ENCODE results near the gene SLC2A1.
"Not testable (repeated sequence)": the region's sequence is repeated elsewhere in the genome, so short reads cannot be mapped to it uniquely, and the experiment has no call there.

The SLC2A1 gene

GRCh38 chr1:42919651-42920050 lies 39.0 kb downstream of the SLC2A1 start:
- not testable (repeated sequence) for H3K9ac ChIP-seq (ENCODE audit: low read depth, low read length); H3K4me1 ChIP-seq (ENCODE audit: insufficient read depth, low read length); H3K4me3 ChIP-seq (ENCODE audit: low read length); H3K36me3 ChIP-seq (ENCODE audit: insufficient read depth, low read depth, low read length); H3K9me3 ChIP-seq (ENCODE audit: insufficient read depth, low read depth, low read length); H3K27ac ChIP-seq (ENCODE audit: low read length); H3K27me3 ChIP-seq (ENCODE audit: insufficient read depth, low read length)

DNA sequence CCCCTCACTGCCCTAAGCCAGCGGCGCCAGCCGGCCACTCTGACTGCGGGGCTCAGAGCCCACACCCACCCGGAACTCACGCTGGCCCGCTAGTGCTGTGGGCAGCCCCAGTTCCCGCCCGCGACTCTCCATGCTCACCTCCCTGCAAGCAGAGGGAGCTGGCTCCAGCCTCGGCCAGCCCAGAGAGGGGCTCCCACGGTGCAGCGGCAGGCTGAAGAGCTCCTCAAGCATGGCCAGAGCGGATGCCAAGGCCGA lies 41.5 kb downstream of the SLC2A1 start:
- H3K4me3 ChIP-seq (ENCODE audit: low read length): no peak overlapping the region
- H3K9me3 ChIP-seq (ENCODE audit: insufficient read depth, low read depth, low read length): peaks cover 3% of the 10 kb centered on the region; the same call in 1 of the 2 replicates
- H3K9ac ChIP-seq (ENCODE audit: low read depth, low read length): no peak overlapping the region
- H3K27ac ChIP-seq (ENCODE audit: low read length): no peak overlapping the region
- H3K36me3 ChIP-seq (ENCODE audit: insufficient read depth, low read depth, low read length): no peaks in the 10 kb centered on the region
- no peaks in the 10 kb centered on the region for H3K4me1 ChIP-seq (ENCODE audit: insufficient read depth, low read length)
- H3K27me3 ChIP-seq (ENCODE audit: insufficient read depth, low read length): no peaks in the 10 kb centered on the region

GRCh38 chr1:42915456-42915855 lies 43.2 kb downstream of the SLC2A1 start:
- Histone ChIP-seq H3K27me3 (ENCODE audit: insufficient read depth, low read length) (no peaks in the 10 kb centered on the region), H3K4me1 (ENCODE audit: insufficient read depth, low read length) (no peaks in the 10 kb centered on the region), H3K9ac (ENCODE audit: low read depth, low read length) (no peak overlapping the region), H3K36me3 (ENCODE audit: insufficient read depth, low read depth, low read length) (no peaks in the 10 kb centered on the region), H3K27ac (ENCODE audit: low read length) (no peak overlapping the region), H3K4me3 (ENCODE audit: low read length) (no peak overlapping the region), H3K9me3 (ENCODE audit: insufficient read depth, low read depth, low read length) (peaks cover 3% of the 10 kb centered on the region; the same call in 1 of the 2 replicates)

DNA sequence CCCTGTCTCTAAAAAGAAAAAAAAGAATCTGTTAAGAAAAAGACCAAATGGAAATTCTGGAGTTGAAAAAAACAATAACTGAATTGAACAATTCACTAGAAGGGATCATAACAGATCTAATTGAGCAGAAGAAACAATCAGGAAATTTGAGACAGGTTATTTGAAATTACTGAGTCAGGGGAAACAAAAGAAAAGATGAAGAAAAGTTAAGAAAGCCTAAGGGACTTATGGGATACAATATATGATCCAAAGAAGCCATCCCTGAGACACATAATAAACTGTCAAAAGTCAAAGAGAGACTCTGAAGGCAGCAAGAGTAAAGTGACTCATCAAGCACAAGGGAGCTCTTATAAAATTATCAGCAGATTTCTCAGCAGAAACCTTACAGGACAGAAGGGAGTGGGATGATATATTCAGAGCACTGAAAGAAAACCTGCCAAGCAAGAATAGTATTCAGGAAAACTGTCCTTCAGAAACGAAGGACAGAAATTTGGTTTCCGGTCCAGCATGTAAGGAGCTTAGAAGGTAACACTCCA lies 44.5 kb downstream of the SLC2A1 start:
- Histone ChIP-seq H3K27ac (ENCODE audit: low read length) (no peak overlapping the region), H3K9ac (ENCODE audit: low read depth, low read length) (no peak overlapping the region), H3K9me3 (ENCODE audit: insufficient read depth, low read depth, low read length) (peaks cover 3% of the 10 kb centered on the region; the same call in 1 of the 2 replicates), H3K36me3 (ENCODE audit: insufficient read depth, low read depth, low read length) (no peaks in the 10 kb centered on the region), H3K4me3 (ENCODE audit: low read length) (no peak overlapping the region), H3K27me3 (ENCODE audit: insufficient read depth, low read length) (no peaks in the 10 kb centered on the region), H3K4me1 (ENCODE audit: insufficient read depth, low read length) (no peaks in the 10 kb centered on the region)

GRCh38 chr1:42913426-42914091 lies 45.1 kb downstream of the SLC2A1 start:
- no peak overlapping the region for H3K27ac ChIP-seq (ENCODE audit: low read length)
- no peak overlapping the region for H3K4me3 ChIP-seq (ENCODE audit: low read length)

DNA sequence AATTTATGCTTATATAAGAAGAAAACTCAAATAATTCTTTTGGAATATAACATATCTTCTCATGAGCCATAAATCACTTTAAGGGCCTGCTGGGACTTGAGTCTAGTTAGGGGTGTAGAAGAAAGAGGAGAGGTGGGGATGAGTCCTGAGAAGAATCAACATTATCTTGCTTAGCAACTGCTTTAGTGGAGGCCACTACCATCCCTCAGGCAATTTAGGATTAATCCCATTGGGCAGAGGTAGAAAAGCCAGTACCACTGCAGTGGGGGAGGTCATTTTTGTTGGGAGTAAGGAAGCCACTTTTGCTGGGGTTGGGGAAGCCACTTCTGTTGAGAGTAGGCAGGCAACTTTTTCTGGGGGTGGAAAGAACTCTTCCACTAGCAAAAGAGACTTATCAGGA lies 47.7 kb downstream of the SLC2A1 start:
- Histone ChIP-seq H3K36me3 (ENCODE audit: insufficient read depth, low read depth, low read length) (no peaks in the 10 kb centered on the region), H3K4me1 (ENCODE audit: insufficient read depth, low read length) (no peaks in the 10 kb centered on the region), H3K4me3 (ENCODE audit: low read length) (no peak overlapping the region), H3K27me3 (ENCODE audit: insufficient read depth, low read length) (no peaks in the 10 kb centered on the region), H3K9ac (ENCODE audit: low read depth, low read length) (no peak overlapping the region), H3K27ac (ENCODE audit: low read length) (no peak overlapping the region), H3K9me3 (ENCODE audit: insufficient read depth, low read depth, low read length) (0 out of 2 replicates have a peak, but pooled peaks cover under 1% of the 10 kb centered on the region)

More at GRCh38 chr1:42913426-42914091, 45.1 kb downstream of the SLC2A1 start:
- H3K27me3 ChIP-seq (ENCODE audit: insufficient read depth, low read length): no peaks in the 10 kb centered on the region
- H3K4me1 ChIP-seq (ENCODE audit: insufficient read depth, low read length): no peaks in the 10 kb centered on the region
- H3K9me3 ChIP-seq (ENCODE audit: insufficient read depth, low read depth, low read length): peaks cover 3% of the 10 kb centered on the region; the same call in 1 of the 2 replicates
- H3K36me3 ChIP-seq (ENCODE audit: insufficient read depth, low read depth, low read length): no peaks in the 10 kb centered on the region
- no peak overlapping the region for H3K9ac ChIP-seq (ENCODE audit: low read depth, low read length)

- no peaks in the 10 kb centered on the region for H3K36me3 ChIP-seq (ENCODE audit: insufficient read depth, low read depth, low read length)
- H3K27ac ChIP-seq (ENCODE audit: low read length): no peak overlapping the region
- no peaks in the 10 kb centered on the region for H3K9me3 ChIP-seq (ENCODE audit: insufficient read depth, low read depth, low read length)
- H3K4me3 ChIP-seq (ENCODE audit: low read length): no peak overlapping the region
- no peak overlapping the region for H3K9ac ChIP-seq (ENCODE audit: low read depth, low read length)
- no peaks in the 10 kb centered on the region for H3K27me3 ChIP-seq (ENCODE audit: insufficient read depth, low read length)
- no peaks in the 10 kb centered on the region for H3K4me1 ChIP-seq (ENCODE audit: insufficient read depth, low read length)
Measured at GRCh38 chr1:42908046-42908445, 50.6 kb downstream of the SLC2A1 start.

DNA sequence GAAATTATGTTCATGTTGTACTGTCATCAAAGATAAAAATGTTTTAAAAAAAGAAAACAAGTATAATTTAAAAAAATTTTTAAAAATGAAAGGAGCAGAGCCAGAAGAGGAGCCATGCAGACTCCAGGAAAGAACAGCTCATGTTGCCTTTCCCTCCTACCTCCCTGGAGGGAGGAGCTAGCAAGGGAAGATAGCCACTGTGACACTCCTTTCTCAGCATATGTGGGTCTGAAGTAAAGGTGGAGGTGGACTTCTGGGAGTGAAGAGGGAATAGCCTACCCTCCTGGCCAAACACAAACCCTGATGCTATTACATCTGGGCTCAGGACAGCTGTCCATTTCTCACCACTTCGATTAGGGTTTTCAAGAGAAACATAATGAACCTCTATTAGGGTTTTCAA lies 54.2 kb downstream of the SLC2A1 start:
- Histone ChIP-seq H3K27me3 (ENCODE audit: insufficient read depth, low read length) (no peaks in the 10 kb centered on the region), H3K4me3 (ENCODE audit: low read length) (no peak overlapping the region), H3K9ac (ENCODE audit: low read depth, low read length) (no peak overlapping the region), H3K27ac (ENCODE audit: low read length) (no peak overlapping the region), H3K4me1 (ENCODE audit: insufficient read depth, low read length) (no peaks in the 10 kb centered on the region), H3K36me3 (ENCODE audit: insufficient read depth, low read depth, low read length) (no peaks in the 10 kb centered on the region), H3K9me3 (ENCODE audit: insufficient read depth, low read depth, low read length) (peaks cover 2% of the 10 kb centered on the region; the same call in 1 of the 2 replicates)

GRCh38 chr1:42899960-42900359 lies 58.7 kb downstream of the SLC2A1 start:
- H3K9ac ChIP-seq (ENCODE audit: low read depth, low read length); H3K36me3 ChIP-seq (ENCODE audit: insufficient read depth, low read depth, low read length); H3K27me3 ChIP-seq (ENCODE audit: insufficient read depth, low read length); H3K4me3 ChIP-seq (ENCODE audit: low read length); H3K9me3 ChIP-seq (ENCODE audit: insufficient read depth, low read depth, low read length); H3K27ac ChIP-seq (ENCODE audit: low read length); H3K4me1 ChIP-seq (ENCODE audit: insufficient read depth, low read length): not testable (repeated sequence)

DNA sequence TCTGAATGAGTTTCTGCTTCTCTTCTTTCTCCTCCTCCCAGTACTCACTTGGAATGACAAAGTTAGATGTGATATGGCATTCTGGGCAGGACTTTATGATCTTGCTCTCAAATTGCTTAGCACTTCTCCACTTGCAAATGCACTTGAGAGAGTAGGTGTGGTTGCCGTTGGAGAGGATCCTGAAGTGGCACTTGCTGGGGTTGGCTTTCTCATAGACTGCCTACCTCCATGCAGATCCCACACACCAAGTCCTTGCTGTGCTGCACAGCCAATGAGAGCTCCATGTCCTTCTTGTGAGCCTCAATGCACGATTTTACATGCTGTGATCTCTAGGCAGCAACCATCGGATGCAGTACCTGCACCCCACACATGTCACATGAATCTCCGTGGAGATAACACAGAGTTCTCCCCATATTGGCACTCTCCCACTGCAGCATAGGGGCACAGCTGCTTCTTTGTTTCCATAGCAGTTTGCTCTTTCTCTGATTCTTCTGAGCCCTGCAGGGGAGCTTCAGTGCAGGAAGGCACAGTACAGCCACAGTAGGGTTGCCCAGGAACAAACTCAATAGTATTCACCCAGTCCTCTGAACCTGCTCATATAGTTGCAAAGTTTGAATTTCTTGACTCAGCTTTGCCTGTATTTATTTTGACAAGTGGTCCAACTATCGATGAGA lies 67.1 kb downstream of the SLC2A1 start:
- Histone ChIP-seq H3K9ac (ENCODE audit: low read depth, low read length) (no peak overlapping the region), H3K36me3 (ENCODE audit: insufficient read depth, low read depth, low read length) (no peaks in the 10 kb centered on the region), H3K4me3 (ENCODE audit: low read length) (no peak overlapping the region), H3K27ac (ENCODE audit: low read length) (no peak overlapping the region), H3K9me3 (ENCODE audit: insufficient read depth, low read depth, low read length) (no peaks in the 10 kb centered on the region), H3K27me3 (ENCODE audit: insufficient read depth, low read length) (no peaks in the 10 kb centered on the region), H3K4me1 (ENCODE audit: insufficient read depth, low read length) (no peaks in the 10 kb centered on the region)

- no peak overlapping the region for H3K27ac ChIP-seq (ENCODE audit: low read length)
- H3K4me3 ChIP-seq (ENCODE audit: low read length): no peak overlapping the region
- H3K36me3 ChIP-seq (ENCODE audit: insufficient read depth, low read depth, low read length): no peaks in the 10 kb centered on the region
- no peak overlapping the region for H3K9ac ChIP-seq (ENCODE audit: low read depth, low read length)
- H3K4me1 ChIP-seq (ENCODE audit: insufficient read depth, low read length): no peaks in the 10 kb centered on the region
- H3K27me3 ChIP-seq (ENCODE audit: insufficient read depth, low read length): no peaks in the 10 kb centered on the region
- H3K9me3 ChIP-seq (ENCODE audit: insufficient read depth, low read depth, low read length): no peaks in the 10 kb centered on the region
Measured at GRCh38 chr1:42889264-42889663, 69.4 kb downstream of the SLC2A1 start.

DNA sequence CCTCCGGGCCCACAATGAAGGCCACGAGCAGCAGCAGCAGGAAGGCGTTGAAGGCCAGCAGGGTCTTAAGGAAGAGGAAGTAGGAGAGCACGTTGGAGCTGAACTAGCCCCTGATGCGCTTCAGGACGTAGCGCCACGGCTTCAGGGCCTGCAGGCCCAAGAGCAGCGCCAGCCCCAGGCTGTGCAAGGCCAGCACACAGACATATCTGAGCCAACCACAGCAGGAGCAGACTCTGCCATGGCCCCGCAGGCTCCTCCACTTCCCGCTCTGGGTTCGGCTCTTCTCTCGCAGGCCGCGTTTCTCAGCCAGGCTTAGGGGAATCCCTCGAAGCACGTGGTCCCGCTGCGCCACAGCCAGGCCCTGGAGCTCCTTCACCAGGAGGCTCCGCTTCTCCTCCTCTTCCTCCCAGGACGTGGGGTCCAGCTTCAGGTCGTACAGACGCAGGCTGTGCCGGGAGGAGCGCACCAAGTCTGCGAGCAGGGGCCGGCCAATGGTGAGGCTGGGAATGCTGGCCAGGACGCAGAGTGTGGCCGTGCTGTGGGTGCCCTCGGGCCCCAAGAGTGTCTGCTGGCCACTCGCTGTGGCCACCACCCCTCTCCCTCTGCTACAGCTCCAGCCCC lies 70.5 kb downstream of the SLC2A1 start:
- no peak overlapping the region for H3K9ac ChIP-seq (ENCODE audit: low read depth, low read length)
- H3K36me3 ChIP-seq (ENCODE audit: insufficient read depth, low read depth, low read length): no peaks in the 10 kb centered on the region
- H3K27me3 ChIP-seq (ENCODE audit: insufficient read depth, low read length): no peaks in the 10 kb centered on the region
- H3K4me1 ChIP-seq (ENCODE audit: insufficient read depth, low read length): no peaks in the 10 kb centered on the region
- no peaks in the 10 kb centered on the region for H3K9me3 ChIP-seq (ENCODE audit: insufficient read depth, low read depth, low read length)
- no peak overlapping the region for H3K4me3 ChIP-seq (ENCODE audit: low read length)
- H3K27ac ChIP-seq (ENCODE audit: low read length): no peak overlapping the region
